NCI-H2196 (cell line): Measurements from ENCODE around the gene TPM2.
"Not testable (repeated sequence)": the region's sequence is repeated elsewhere in the genome, so short reads cannot be mapped to it uniquely, and the experiment has no call there.

Source experiments
- DNase-seq: peaks from one replicate; lab custom pipeline; 2025; ENCODE audit not compliant: unreplicated experiment; lab: John Stamatoyannopoulos, UW

TPM2 gene

DNA sequence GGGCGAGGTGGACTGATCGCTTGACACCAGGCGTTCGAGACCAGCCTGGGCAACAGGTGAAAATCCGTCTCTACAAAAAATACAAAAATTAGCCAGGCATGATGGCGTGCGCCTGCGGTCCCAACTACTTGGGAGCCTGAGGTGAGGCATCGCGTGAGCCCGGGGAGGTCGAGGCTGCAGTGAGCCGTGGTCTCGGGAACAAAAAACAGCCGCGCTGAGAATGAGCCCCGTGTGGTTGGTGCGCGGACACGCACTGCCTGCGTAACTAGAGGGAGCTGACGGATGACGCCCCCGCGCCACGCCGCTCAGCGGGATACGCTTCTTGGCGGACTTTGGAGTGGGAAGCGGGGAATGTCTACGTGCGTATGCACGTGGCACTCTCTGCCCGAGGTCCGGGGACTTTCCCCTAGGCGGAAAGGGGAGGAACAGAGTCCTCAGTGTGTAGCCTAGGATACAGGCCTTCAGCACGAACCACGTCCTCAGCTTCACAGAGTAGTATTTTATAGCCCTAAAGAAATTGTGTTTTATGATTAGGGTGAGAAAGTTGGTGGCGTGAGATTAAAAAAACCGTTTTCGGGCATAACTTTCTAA, 32.1 kb downstream of the TPM2 start, which contains the start of gene RMRP:
RMRP (minus strand) TSS at position 474 of the 591 bp plus-strand sequence.
- peak; percentile 98 for DNase-seq

DNA sequence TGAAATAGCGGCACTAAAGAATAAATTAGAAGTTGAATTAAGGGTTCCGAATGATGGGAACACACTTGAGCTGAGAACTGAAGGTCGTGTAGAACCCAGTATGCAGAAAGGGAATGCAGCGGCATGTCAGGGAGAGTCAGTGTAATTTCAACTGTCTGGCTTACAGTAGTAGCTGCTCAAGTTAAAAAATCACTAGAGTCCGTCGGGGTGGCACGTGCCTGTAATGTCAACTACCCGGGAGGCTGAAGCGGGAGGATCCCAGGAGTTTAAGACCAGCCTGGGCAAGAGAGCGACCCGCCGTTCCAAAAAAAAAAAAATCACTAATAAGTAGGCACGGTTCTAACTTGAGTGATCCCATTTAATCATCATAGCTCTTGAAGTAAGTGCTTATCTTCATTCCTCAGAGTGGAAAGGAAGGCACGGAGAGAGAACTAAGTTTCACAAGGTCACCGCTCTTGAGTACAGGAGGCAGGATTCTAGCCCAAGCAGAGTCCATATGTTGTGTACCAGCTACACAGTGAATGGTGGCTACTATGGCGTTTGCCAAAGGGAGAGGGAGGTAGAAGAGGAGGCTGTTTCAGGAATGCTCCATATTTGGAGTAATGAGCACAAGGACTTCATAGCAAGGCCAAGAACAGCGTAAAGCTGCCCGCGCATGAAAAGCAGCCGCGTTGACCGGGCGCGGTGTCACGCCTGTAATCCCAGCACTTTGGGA, 32.7 kb downstream of the TPM2 start:
- no peak for DNase-seq

DNA sequence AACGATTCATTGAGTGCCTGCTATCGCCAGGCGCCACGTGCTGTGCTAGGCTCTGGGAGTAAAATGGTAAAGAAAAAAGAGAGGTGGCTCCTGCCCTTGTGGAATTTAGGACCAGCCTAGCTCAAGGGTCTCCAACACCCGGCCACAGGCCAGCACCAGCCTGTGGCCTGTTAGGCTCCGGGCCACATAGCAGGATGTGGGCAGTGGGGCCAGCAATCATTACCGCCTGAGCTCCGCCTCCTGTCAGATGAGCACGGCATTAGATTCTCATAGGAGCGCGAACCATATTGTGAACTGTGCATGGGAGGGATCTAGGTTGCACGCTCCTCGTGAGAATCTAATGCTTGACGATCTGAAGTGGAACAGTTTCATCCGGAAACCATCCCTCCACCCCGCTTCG, 33.4 kb downstream of the TPM2 start:
- no peak for DNase-seq

DNA sequence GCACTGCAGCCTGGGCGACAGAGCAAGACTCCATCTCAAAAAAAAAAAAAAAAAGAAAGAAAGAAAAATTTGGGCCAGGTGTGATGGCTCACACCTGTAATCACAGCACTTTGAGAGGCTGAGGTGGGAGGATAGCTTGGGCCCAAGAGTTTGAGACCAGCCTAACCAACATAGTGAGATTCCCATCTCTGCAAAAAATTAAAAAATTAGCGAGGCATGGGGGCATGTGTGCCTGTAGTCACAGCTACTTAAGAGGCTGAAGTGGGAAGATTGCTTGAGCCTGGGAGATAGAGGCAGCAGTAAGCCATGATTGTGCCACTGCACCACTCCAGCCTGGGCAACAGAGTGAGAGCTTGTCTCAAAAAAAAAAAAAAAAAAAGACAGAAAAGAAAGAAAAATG, 36.1 kb downstream of the TPM2 start:
- DNase-seq: no peak

DNA sequence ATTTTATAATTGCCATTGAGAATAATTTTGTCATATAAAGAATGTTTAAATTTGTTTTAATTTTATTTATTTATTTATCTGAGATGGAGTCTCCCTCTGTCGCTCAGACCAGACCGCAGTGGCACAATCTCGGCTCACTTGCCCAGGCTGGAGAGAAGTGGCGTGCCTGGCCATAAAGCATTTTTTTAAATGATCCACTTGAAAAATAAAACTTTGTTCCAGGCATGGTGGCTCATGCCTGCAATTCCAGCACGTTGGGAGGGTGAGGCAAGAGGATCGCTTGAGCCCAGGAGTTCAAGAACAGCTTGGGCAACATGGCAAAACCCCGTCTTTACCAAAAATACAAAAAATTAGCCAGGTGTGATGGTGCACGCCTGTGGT, 36.9 kb downstream of the TPM2 start:
- no peak for DNase-seq

DNA sequence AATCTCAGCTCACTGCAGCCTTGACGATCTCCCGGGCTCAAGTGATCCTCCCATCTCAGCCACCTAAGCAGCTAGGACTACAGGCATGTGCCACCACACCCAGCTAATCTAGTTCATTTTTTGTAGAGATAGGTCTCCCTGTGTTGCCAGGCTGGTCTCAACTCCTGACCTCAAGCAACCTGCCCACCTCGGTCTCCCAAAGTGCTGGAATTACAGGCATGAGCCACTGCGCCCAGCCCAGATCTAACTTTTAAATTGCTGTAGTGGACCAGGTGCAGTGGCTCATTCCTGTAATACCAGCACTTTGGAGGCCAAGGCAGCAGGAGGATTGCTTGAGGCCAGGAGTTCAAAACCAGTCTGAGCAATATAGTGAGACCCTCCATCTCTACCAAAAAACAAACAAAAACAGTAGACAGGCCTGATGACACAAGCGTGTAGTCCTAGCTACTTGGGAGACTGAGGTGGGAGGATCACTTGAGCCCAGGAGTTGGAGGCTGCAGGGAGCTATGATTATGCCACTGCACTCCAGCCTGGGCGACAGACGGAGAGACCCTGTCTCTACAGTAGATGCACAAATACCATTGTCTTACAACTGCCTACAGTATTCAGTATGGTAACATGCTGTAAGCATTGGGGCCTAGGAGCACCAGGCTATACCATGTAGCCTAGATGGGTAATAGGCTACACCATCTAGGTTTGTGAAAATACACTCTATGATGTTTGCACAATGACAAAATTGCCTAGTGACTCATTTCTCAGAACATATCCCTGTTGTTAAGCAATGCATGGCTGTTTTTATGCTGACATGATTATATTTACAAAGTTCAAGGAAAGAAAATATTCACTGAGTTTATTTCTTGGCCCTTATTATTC, 37.5 kb downstream of the TPM2 start:
- DNase-seq: no peak

DNA sequence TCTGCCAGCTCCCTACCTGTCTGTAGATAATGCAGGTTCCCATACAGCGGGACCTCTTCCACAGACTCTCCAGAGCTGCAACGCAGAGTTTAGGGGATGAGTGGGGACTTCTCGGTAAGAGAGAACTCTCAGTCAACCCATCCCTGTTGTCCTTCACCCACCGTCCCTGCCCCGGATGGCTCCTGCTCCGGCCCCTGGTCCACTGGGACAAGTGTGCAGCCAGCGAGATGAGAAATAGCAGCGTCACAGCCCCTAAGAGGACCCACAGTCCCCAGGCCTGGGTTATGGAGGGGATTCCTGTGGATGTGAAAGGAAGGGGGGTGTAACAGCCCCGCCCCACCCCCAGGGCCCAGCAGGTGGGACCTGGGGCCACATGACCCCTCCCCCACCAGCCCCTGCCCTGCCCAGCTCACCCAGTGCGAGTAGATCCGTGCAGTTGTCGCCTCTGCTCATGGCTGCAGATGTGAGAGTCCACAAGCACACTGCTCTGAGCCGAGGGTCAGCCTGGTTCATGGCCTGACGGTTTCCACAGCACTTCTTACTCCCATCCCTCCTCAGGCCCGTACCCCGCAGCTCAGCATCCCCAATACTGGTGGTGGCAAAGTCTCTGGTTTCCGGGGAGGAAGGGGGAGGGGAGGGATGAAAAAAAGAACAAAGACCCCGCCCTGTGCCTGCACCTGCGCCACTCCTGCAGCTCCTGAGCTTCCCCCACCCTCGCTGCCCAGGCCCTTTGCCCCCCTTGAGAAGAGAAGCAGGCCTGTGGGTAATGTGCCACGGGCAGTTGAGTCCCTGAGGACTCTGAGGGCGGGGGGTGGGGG, 39.2 kb downstream of the TPM2 start, which contains the start of gene SIT1:
SIT1 (minus strand) TSS at position 591 of the 818 bp plus-strand sequence; CDS start at position 513, 78 bp downstream.
- DNase-seq: no peak

DNA sequence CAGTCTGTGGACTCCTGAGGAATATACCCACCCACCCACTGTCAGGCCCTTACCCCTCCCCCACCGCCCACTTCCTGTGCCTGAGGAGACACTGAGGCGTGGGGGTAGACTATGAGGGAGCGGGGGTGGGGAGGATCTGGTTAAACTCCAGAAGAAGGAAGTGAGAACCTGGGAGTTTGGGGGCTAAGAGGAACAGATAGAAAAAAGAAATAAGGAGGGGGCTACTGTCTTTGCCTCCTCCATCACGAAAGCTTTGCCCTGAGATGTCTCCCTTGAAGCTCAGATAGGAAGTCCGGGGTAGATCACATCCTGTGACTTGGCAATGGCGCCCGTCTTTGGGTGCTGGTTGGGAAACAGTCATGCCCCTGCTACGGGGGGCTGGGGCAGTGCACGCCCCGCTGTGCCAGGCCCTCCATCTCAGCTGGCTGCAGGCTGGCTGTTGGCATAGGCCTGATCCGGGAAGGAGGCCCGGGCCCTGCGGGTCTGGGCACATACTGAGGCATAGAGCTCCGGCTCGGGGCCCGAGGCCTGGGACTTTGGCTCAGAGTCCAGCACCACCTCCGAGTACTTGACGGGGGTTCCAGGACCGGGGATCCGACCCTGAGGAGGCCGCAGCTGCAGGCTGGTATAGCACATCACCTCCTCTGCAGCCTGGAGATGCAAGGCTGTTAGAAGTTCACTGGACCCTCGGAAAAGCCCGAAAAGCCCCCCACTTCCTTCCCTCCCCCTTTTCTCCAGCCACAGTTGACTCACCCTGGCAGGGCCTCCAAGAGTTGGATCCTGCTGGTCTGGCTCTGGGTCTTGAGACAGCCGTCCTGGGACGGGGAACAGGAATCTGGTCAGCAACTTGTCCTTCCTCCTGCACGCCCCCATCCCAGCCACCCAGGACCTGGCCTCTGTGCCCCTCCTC, 40.0 kb downstream of the TPM2 start:
- DNase-seq: no peak

DNA sequence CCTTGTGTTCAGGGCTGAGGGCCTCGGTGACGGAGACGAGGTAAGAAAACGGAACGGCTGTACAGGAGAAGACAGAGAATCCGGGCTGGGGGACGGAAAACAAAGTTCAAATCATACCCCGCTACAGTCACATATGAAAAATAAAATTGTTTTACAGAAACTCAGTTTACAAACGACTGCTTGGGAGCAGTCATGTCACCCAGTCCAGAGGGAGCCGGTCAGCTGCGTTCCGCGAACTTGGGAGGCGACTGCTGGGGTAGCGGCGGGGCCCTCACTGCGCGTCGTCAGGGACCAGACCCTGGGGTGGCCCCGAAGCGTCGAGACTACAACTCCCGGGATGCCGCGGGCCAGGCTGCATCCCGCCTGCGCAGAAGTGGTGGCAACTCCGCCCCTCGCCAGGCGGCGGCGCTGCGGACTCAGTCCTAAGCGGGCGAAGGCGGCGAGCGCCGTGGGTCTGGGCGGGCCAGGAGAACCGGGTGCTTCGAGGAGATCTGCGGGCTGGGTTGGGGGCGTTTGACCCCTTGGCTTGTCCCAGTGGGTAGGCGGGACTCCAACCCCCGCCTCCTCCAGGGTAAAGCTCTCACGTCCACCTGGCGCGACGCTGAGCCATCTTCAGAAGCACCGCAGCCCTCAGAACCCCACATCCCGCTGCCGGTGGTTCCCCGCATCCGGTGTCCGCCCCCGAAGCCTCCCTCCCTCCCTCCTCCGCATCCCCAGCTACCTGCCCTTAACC, 43.0 kb downstream of the TPM2 start:
- peak; percentile 91 for DNase-seq

DNA sequence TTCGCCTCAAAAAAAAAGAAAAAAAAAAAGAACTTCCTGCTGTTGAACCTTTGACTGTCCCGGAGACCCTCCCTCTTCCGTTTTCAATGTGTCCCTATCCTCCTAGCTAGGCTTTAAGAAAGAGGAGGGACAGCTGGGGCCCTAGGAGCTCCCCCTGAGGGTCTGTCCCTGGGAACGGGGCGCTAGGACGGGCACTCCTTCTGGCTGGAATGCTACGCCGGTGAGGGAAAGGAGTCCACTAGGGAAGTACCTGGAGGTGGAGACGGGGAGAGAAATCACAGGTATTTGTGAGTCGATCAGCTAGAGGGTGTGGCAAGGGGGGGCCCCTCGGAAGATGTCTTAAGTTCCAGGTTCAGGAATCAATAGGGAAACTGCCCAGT, 43.6 kb downstream of the TPM2 start:
- no peak for DNase-seq

DNA sequence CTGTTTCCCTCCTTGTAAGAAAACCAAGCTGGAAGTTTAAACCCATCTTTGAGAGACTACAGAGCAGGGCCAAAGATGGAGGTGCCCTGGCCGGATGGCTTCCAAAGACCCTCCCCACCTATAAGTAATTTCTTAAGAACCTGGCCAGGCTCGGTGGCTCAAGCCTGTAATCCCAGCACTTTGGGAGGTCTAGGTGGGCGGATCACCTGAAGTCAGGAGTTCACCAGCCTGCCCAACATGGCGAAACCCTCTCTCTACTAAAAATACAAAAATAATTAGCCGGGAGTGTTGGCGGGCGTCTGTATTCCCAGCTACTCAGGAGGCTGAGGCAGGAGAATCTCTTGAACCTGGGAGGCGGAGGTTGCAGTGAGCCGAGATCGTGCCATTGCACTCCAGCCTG, 44.0 kb downstream of the TPM2 start:
- DNase-seq: not testable (repeated sequence)

DNA sequence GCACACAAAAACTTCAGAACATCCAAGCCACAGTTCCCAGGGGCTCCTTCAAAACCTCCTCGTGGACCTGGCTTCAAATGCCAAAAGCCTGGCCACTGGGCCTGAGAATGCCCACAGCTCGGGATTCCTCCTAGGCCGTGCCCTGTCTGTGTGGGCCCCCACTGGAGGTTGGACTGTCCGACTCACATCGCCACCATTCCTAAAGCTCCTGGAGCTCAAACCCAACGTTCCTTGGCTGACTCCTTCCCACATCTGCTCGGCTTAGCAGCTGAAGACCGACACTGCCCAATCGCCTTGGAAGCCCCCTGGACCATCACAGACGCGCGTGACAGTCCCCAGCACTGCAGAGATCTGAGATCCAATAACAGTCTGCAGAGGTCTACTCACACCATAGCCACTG, 46.7 kb downstream of the TPM2 start:
- DNase-seq: no peak

DNA sequence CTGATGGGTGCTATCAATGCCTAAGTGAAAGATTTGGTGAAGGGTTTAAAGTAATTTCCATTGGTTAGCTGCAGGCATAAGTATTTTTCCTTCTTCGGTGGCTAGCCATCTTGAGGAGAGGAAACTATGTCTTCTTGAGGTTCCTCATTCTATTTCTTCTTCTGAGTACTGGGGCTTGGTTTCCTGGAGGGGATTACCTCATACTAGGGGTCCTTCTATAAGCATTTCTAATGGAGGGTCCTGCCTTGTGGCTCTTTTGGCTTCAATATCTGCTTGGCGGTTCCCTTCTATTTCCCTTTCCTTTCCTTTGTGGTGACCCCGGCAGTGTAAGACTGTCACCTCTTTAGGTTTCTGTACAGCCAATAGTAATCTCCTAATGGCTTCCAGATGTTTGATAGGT, 48.2 kb downstream of the TPM2 start:
- DNase-seq: not testable (repeated sequence)

DNA sequence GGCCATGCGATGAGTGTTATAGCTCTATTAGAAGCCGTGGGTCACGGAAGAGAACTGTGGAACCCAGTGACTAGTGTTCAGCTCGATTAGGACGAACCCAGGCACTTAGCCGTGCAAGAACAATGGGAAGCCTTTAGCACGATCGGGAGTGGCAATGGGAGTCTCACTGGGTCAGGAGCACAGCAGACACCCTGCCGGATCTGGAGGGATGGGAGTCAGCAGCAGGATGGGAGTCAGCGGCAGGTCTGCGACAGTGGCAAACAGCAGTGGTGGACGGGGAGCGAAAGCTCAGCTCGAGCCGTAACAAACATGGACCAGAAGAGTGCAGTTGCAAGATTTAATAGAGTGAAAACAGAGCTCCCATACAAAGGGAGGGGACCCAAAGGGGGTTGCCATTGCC, 49.3 kb downstream of the TPM2 start:
- not testable (repeated sequence) for DNase-seq

DNA sequence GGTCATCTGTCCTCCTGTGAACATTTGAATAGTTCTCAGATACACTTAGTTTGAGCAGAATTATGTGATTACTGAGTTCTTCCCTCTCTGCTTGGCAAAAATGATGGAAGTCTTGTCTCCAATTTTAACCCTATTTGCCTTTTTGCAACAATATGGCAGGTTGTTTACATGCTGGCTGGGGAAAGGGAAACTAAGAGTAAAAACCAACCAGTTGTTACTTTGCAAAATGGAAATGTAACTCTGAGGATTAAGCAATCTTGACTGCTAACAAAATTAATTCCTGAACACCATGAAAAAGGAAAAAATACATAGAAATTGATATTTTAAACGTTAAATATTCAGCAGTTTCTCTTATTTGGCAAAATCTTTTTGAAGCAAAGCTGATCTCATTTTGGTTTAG, 50.1 kb downstream of the TPM2 start:
- no peak for DNase-seq

DNA sequence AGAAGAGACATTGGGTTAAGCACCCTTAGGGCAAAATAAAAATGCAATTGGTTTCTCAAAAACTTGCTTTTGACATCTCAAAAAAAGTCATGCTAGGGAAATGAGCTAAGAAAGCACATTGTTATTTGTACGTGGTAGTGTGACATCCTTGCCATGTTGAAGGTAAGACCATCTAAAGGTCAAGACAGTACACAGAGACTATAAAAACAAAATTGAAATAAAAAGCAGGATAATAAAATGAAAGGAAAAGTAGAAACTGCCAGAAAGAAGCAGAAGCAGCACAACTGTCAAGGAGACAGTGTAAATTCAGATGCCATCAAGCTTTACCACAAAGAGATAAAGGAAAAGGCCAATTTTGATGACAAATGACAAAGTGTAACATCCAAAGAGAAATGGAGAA, 50.5 kb downstream of the TPM2 start:
- not testable (repeated sequence) for DNase-seq

DNA sequence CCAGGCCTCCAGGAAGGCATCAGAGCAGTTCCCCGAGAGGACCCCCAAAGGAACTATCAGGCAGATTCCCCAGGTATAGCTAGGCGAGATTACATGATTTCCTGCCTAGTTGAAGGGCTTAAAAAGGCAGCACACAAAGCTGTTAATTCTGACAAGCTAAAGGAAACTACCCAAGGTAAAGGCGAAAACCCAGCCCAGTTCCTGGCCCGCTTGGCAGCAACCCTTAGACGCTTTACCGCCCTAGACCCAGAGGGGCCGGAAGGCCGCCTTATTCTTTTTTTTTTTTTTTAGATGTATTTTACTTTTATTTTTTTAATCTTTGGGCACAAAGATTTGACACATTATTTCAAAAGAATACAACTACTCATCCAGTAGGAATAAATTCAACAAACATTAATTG, 51.0 kb downstream of the TPM2 start:
- not testable (repeated sequence) for DNase-seq

DNA sequence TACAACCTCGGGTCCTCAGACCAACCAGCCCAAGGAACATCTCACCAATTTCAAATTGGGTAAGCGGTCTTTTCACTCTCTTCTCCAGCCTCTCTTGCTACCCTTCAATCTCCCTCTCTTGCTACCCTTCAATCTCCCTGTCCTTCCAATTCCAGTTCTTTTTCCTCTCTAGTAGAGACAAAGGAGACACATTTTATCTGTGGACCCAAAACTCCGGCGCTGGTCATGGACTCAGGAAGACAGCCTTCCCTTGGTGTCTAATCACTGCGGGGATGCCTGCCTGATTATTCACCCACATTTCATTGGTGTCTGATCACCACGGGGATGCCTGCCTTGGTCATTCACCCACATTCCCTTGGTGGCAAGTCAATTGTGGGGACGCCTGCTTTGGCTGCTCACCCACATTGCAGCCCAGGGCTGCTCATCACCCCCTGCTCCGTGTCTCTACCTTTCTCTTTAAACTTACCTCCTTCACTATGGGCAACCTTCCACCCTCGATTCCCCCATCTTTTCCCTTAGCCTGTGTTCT, 52.2 kb downstream of the TPM2 start:
- DNase-seq: not testable (repeated sequence)

DNA sequence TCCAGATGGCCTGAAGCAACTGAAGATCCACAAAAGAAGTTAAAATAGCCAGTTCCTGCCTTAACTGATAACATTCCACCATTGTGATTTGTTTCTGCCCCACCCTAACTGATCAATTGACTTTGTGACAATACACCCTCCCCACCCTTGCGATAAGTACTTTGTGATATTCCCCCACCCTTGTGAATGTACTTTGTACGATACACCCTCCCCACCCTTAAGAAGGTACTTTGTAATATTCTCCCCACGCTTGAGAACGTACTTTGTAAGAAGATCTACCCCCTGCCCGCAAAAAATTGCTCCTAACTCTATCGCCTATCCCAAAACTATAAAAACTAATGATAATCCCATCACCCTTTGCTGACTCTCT, 52.9 kb downstream of the TPM2 start:
- not testable (repeated sequence) for DNase-seq
